GM19023 (cell line): ENCODE results near the gene XPNPEP1.
"Not testable (repeated sequence)": the region's sequence is repeated elsewhere in the genome, so short reads cannot be mapped to it uniquely, and the experiment has no call there.

Experiments
- ATAC-seq: cut with Tn5 transposase; IDR thresholded peaks from one replicate; pipeline ENCODE4 v1.9.1; 2021; ENCODE audit warnings: mild to moderate bottlenecking, moderate library complexity; ENCODE audit not compliant: unreplicated experiment

The XPNPEP1 gene

GRCh38 chr10:109924967-109925620 lies 1.8 kb upstream of the XPNPEP1 start:
- ATAC-seq = no peak

GRCh38 chr10:109924087-109924486 lies 776 bp upstream of the XPNPEP1 start:
- no peak for ATAC-seq

- ATAC-seq = no peak
Measured at GRCh38 chr10:109922358-109922975, 844 bp downstream of the XPNPEP1 start.

GRCh38 chr10:109920016-109920415 lies 3.3 kb downstream of the XPNPEP1 start:
- ATAC-seq = no peak

GRCh38 chr10:109919220-109919619 lies 4.1 kb downstream of the XPNPEP1 start:
- no peak for ATAC-seq

GRCh38 chr10:109918707-109919106 lies 4.6 kb downstream of the XPNPEP1 start:
- not testable (repeated sequence) for ATAC-seq

- no peak for ATAC-seq
Measured at GRCh38 chr10:109915566-109915965, 7.7 kb downstream of the XPNPEP1 start.

GRCh38 chr10:109914966-109915365 lies 8.3 kb downstream of the XPNPEP1 start:
- ATAC-seq = no peak

DNA sequence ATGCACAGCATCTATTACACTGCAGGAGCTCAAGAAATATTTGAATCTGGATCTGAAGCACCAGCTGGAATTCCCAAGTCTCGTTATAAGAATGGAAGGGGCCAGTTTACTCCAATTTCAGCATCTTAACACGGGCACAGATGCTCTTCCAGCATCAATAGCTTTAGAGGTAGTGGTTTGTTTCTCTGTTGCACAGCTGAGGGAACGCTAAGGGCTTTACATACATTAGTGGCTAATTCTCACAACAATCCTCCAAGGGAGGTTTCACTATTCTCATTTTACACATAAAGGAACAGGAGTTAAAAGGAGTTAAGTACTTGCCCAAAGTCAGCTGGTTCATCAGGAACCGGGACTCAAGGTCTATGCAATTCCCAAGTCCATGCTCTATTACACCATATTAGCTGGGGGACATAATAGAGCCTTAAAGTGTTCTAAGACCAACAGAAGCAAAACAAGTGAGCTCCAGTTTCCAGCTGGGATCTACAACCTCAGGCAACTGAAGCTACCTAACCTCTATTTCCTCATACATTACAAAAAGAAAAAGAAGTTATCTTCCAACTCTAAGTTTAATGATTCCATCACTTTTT lies 9.9 kb downstream of the XPNPEP1 start:
- no peak for ATAC-seq

- peak; percentile 84 for ATAC-seq
Measured at GRCh38 chr10:109912335-109913281, 10.7 kb downstream of the XPNPEP1 start.

- no peak for ATAC-seq
Measured at GRCh38 chr10:109911903-109912302, 11.4 kb downstream of the XPNPEP1 start.

- ATAC-seq = no peak
Measured at GRCh38 chr10:109906316-109906715, 17.0 kb downstream of the XPNPEP1 start.

DNA sequence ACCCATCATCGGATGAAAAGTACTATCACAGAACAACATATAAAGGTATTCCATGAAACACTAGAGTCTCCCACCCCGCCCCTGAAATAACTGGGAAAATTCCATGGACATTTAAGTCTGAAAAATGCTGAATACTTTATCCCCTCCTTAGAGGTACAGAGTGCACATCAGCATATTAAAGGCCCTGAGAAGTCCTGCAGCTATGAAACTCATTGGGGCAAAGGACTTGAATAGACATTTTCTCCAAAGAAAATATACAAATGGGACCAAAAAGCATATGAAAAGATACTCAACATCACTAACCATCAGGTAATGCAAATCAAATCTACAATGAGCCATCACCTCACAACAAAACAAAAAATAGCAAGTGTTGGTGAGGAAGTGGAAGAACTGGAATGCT lies 18.9 kb downstream of the XPNPEP1 start:
- no peak for ATAC-seq

- peak; percentile 48 for ATAC-seq
Measured at GRCh38 chr10:109902992-109903947, 20.0 kb downstream of the XPNPEP1 start.

GRCh38 chr10:109899356-109900331 lies 23.7 kb downstream of the XPNPEP1 start:
- ATAC-seq = no peak

DNA sequence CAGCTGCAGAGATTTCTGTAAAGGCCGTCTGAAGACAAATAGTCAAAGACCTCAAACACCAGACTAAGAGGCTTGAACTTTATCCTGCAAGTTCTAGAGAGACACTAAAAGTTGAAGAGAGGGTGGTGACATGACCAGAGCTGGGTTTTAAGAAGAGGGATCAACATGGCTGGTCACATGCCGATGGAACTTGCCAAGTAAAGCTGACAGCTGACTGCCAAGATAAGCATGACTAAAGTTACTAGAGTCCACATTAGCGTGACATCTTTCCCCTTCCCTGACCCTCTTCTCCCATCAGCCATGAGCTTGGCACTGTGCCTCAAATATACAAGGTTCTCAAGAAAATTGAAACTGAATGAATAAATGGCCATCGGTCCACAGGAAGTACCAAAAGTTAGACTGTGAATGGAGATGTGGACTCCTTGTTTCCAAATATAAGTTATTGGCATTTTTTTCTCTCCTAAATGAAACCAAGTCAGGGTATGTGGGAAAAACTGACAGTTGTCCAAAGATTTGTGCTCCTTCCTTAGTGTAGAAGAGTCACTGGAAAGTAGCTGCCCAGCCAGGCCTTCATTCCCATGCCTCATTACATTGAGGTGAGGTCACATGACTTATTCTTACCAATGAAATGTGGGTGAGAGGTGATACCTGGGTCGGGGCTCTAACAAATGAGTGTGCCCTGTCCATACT lies 24.5 kb downstream of the XPNPEP1 start:
- no peak for ATAC-seq

GRCh38 chr10:109898007-109898406 lies 25.3 kb downstream of the XPNPEP1 start:
- ATAC-seq = no peak

- ATAC-seq = no peak
Measured at GRCh38 chr10:109895848-109896247, 27.5 kb downstream of the XPNPEP1 start.
